ENCODE results near the gene CRHR2. TPM values are rescaled to one million over a fixed set of nuclear protein-coding genes. Genes with fewer than 3 reads are reported as not detected.

Gene CRHR2
- total RNA-seq, 1 experiment from 2014 or later: 0.22 TPM

DNA sequence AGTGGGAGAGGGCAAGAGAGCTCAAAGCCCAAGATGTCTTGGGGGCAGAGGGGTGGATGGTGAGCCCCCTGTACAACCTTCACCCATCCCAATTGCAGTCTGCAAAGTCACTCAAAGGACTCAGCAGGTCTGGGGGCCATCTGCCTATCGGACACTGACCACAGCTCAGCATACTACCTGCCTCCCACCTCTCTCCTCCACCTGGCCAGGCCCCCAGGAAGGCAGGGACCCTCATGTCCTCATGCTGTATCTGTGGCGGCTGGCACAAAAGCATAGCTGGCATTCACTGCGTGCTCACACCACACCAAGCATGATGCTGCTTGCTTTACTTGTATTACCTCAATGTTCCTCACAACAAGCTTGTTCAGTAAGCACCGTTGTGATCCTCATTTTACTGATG, 16.2 kb upstream of the CRHR2 start (continued):
- TF ChIP-seq NFATC4 (CRISPR knock-in tag; IDR thresholded peaks at IDR 0.05): no peak

- peaks cover 38% of the 10 kb centered on the region for H3K4me1 Mint-ChIP-seq
- CTCF ChIA-PET: interaction anchor here (0.8 to 9.0 kb wide), 11 partner anchors 10 to 203 kb away, joined by 3 to 57 read pairs (median 4); partner anchors contain the start of gene CRHR2
- peaks cover 5% of the 10 kb centered on the region for H3K27me3 Mint-ChIP-seq (ENCODE audit: low read depth)
- DNase-seq (ENCODE audit: low spot score): no peak
- peak; percentile 18 for ATAC-seq
- TF ChIP-seq ELF4 (CRISPR knock-in tag; IDR thresholded peaks at IDR 0.05; ENCODE audit: low read depth) (no peak), CBFB (CRISPR knock-in tag; IDR thresholded peaks at IDR 0.05; ENCODE audit: low read depth) (no peak), NFATC4 (CRISPR knock-in tag; IDR thresholded peaks at IDR 0.05) (no peak), MXD4 (CRISPR knock-in tag; IDR thresholded peaks at IDR 0.05; ENCODE audit: borderline replicate concordance) (no peak), USF2 (CRISPR knock-in tag; IDR thresholded peaks at IDR 0.05) (no peak)
- TF ChIP-seq, protein P1, sequence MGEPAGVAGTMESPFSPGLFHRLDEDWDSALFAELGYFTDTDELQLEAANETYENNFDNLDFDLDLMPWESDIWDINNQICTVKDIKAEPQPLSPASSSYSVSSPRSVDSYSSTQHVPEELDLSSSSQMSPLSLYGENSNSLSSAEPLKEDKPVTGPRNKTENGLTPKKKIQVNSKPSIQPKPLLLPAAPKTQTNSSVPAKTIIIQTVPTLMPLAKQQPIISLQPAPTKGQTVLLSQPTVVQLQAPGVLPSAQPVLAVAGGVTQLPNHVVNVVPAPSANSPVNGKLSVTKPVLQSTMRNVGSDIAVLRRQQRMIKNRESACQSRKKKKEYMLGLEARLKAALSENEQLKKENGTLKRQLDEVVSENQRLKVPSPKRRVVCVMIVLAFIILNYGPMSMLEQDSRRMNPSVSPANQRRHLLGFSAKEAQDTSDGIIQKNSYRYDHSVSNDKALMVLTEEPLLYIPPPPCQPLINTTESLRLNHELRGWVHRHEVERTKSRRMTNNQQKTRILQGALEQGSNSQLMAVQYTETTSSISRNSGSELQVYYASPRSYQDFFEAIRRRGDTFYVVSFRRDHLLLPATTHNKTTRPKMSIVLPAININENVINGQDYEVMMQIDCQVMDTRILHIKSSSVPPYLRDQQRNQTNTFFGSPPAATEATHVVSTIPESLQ (CRISPR knock-in tag; IDR thresholded peaks at IDR 0.05): no peak
- TF ChIP-seq, protein P2, sequence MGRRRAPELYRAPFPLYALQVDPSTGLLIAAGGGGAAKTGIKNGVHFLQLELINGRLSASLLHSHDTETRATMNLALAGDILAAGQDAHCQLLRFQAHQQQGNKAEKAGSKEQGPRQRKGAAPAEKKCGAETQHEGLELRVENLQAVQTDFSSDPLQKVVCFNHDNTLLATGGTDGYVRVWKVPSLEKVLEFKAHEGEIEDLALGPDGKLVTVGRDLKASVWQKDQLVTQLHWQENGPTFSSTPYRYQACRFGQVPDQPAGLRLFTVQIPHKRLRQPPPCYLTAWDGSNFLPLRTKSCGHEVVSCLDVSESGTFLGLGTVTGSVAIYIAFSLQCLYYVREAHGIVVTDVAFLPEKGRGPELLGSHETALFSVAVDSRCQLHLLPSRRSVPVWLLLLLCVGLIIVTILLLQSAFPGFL (CRISPR knock-in tag; IDR thresholded peaks at IDR 0.05; ENCODE audit: borderline replicate concordance): no peak
- TF ChIP-seq, protein P3, sequence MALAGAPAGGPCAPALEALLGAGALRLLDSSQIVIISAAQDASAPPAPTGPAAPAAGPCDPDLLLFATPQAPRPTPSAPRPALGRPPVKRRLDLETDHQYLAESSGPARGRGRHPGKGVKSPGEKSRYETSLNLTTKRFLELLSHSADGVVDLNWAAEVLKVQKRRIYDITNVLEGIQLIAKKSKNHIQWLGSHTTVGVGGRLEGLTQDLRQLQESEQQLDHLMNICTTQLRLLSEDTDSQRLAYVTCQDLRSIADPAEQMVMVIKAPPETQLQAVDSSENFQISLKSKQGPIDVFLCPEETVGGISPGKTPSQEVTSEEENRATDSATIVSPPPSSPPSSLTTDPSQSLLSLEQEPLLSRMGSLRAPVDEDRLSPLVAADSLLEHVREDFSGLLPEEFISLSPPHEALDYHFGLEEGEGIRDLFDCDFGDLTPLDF (CRISPR knock-in tag; IDR thresholded peaks at IDR 0.05): no peak
- TF ChIP-seq, protein P4, sequence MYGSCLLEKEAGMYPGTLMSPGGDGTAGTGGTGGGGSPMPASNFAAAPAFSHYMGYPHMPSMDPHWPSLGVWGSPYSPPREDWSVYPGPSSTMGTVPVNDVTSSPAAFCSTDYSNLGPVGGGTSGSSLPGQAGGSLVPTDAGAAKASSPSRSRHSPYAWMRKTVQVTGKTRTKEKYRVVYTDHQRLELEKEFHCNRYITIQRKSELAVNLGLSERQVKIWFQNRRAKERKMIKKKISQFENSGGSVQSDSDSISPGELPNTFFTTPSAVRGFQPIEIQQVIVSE (CRISPR knock-in tag; IDR thresholded peaks at IDR 0.05; ENCODE audit: borderline replicate concordance): no peak
- H3K36me3 Mint-ChIP-seq: no peaks in the 10 kb centered on the region
- no peak overlapping the region for H3K4me3 Mint-ChIP-seq
- H3K27ac Mint-ChIP-seq: no peak overlapping the region
- POLR2A ChIA-PET: no interaction called here
- no peaks in the 10 kb centered on the region for H3K9me3 Mint-ChIP-seq
These were observed 15.6 kb upstream of the CRHR2 start for GRCh38 chr7:30697719-30698460.

DNA sequence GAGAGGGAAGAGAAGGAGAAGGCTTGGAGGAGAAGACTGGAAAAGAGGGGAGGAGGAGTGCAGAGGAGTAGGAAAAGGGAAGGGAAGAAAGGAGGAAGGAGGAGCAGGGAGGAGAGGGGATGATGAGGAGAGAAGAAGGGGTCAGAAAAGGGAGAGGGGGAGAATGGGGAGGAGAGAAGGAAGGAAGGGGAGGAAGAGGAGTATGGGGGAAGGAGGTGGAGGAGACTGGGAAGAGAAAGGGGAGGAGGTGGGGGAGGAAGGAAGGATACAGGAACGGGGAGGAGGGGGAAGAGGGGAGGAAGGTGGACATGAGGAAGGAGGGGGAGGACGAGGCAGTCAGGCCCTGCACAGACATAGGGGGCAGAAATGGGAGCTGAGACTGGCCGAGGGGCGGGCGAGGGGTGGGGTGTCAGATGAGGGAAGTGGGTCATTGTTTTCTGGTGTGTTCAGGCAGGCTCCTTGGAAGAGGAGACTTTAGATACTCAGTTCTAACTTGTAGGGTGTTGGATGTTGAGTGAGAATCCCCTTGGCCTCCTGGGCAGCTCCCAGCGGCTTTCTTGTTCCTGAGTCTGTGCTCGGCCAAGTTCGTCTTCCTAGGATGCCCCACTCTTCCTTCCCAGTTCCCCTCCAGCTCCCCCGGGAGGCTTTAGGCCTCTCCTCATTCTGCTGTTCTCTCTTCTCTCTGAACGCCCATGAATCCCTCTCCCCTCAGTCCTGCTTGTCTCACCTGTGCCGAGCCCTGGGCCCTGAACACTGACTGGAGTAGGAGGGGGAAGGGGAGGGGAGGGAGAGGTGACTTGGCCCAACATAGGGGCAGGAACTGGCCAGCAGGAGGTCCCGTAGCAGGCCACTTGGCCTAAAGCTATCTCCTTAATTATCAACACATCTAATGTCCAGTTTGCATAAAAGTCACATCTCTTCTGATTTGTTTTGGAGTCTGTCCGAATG, 12.8 kb upstream of the CRHR2 start:
- ChIA-PET CTCF (interaction anchor here (0.7 to 5.5 kb wide), 5 partner anchors 12 to 96 kb away, joined by 4 to 41 read pairs (median 8); partner anchors contain the start of gene CRHR2), POLR2A (interaction anchor here (0.8 to 1.3 kb wide), 2 partner anchors 13 to 40 kb away, joined by 3 to 5 read pairs; partner anchors contain the start of gene CRHR2)
- TF ChIP-seq, protein P3 (CRISPR knock-in tag; IDR thresholded peaks at IDR 0.05): no peak
- TF ChIP-seq, protein P5, sequence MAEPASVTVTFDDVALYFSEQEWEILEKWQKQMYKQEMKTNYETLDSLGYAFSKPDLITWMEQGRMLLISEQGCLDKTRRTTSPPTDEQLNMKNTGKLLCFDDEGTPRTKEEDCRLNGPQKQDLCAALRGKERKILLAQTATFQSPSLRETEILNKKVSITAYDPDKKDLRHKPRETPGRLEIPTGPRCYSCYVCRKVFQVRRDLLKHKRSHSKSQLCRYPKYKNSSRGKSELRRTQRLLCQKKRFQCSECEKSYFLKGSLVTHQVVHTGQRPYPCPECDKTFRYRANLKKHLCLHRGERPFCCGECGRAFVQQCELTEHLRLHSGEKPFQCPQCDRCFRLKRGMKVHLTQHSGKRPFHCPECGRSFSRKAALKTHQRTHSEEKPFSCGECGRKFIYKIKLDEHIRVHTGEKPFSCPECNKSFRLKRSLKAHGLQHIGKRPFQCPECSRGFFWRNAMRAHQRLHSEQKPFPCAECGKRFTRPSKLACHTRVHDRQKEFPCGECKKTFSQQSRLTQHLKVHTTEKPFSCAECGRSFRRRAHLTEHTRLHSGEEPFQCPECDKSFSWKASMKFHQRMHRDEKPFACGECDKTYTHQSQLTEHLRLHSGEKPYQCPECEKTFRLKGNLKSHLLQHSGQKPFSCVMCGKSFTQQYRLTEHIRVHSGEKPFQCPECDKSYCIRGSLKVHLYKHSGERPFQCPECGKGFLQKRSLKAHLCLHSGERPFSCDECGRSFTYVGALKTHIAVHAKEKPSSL (CRISPR knock-in tag; conservative IDR thresholded peaks at IDR 0.05): no peak
- TF ChIP-seq, protein P6, sequence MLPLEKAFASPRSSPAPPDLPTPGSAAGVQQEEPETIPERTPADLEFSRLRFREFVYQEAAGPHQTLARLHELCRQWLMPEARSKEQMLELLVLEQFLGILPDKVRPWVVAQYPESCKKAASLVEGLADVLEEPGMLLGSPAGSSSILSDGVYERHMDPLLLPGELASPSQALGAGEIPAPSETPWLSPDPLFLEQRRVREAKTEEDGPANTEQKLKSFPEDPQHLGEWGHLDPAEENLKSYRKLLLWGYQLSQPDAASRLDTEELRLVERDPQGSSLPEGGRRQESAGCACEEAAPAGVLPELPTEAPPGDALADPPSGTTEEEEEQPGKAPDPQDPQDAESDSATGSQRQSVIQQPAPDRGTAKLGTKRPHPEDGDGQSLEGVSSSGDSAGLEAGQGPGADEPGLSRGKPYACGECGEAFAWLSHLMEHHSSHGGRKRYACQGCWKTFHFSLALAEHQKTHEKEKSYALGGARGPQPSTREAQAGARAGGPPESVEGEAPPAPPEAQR (CRISPR knock-in tag; IDR thresholded peaks at IDR 0.05): no peak
- TF ChIP-seq ZNF263 (CRISPR knock-in tag; IDR thresholded peaks at IDR 0.05; ENCODE audit: low read depth) (0 out of 2 replicates have a peak, but pooled peaks have one; percentile 63), TEAD1 (CRISPR knock-in tag; IDR thresholded peaks at IDR 0.05) (no peak), ZNF121 (CRISPR knock-in tag; IDR thresholded peaks at IDR 0.05) (no peak), USF1 (CRISPR knock-in tag; IDR thresholded peaks at IDR 0.05) (no peak)
- ATAC-seq (peak; percentile 26), DNase-seq (ENCODE audit: low spot score) (no peak)
- Mint-ChIP-seq H3K27me3 (ENCODE audit: low read depth) (no peaks in the 10 kb centered on the region), H3K27ac (no peak overlapping the region), H3K36me3 (no peaks in the 10 kb centered on the region), H3K9me3 (no peaks in the 10 kb centered on the region), H3K4me1 (peaks cover 22% of the 10 kb centered on the region), H3K4me3 (no peak overlapping the region)
